Esophagus muscularis mucosa (tissue), 2 donors: ENCODE data around the gene MACROD2.

Experiments used
- POLR2A ChIP-seq: fragments of 450-650 bp; IDR thresholded peaks from one replicate; pipeline ENCODE4 v1.6.1; 2017; ENCODE audit warnings: antibody characterized with exemption, moderate library complexity, mild to moderate bottlenecking, low read depth
- POLR2AphosphoS5 ChIP-seq, 2 donors: sonication (generic); formaldehyde crosslinking; IDR thresholded peaks; one replicate each; pipeline ENCODE4 v1.6.1; 2017; ENCODE audit warnings: antibody characterized with exemption in 2 of 2

- TF ChIP-seq POLR2AphosphoS5 (IDR thresholded peaks at IDR 0.05) (no peak), POLR2A (no peak)
These were observed 662.1 kb downstream of the MACROD2 start for GRCh38 chr20:14657266-14658005.
